Neural progenitor cell (in vitro differentiated cells): ENCODE measurements around the gene TRIP12.

ENCODE experiments used
- EZH2 ChIP-seq: fragments of 200-600 bp; sonication (generic); IDR thresholded peaks from 2 replicates; pipeline ENCODE4 v1.6.1; 2017; ENCODE audit warnings: antibody characterized with exemption, mild to moderate bottlenecking, moderate library complexity
- EZH2phosphoT487 ChIP-seq: fragments of 200-600 bp; sonication (generic); IDR thresholded peaks from 2 replicates; pipeline ENCODE4 v1.6.1; 2017; ENCODE audit warnings: antibody characterized with exemption
- TF ChIP-seq, protein P1 (sequence below): fragments of 200-600 bp; sonication (generic); IDR thresholded peaks from 2 replicates; pipeline ENCODE4 v1.5.1; 2017; ENCODE audit warnings: antibody characterized with exemption, mild to moderate bottlenecking

GRCh38 chr2:229896857-229897256 is 25.0 kb downstream of the TRIP12 start:
- TF ChIP-seq, protein P1, sequence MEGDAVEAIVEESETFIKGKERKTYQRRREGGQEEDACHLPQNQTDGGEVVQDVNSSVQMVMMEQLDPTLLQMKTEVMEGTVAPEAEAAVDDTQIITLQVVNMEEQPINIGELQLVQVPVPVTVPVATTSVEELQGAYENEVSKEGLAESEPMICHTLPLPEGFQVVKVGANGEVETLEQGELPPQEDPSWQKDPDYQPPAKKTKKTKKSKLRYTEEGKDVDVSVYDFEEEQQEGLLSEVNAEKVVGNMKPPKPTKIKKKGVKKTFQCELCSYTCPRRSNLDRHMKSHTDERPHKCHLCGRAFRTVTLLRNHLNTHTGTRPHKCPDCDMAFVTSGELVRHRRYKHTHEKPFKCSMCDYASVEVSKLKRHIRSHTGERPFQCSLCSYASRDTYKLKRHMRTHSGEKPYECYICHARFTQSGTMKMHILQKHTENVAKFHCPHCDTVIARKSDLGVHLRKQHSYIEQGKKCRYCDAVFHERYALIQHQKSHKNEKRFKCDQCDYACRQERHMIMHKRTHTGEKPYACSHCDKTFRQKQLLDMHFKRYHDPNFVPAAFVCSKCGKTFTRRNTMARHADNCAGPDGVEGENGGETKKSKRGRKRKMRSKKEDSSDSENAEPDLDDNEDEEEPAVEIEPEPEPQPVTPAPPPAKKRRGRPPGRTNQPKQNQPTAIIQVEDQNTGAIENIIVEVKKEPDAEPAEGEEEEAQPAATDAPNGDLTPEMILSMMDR = no peak
- TF ChIP-seq EZH2phosphoT487 (no peak), EZH2 (no peak)
